ENCODE measurements around the gene TM4SF18. TPM values are rescaled to one million over a fixed set of nuclear protein-coding genes. Genes with fewer than 3 reads are reported as not detected.
A peak's percentile ranks its signal among the peaks of the same experiment; 100 is the strongest.

Gene TM4SF18
- total RNA-seq, 1 experiment from 2014 or later = 0.34 TPM

- no peak for TF ChIP-seq REST (IDR thresholded peaks at IDR 0.05; ENCODE audit: low read depth)
- no peak for TF ChIP-seq CBX3 (IDR thresholded peaks at IDR 0.05; ENCODE audit: low read depth)
- no peak for TF ChIP-seq EZH2phosphoT487 (IDR thresholded peaks at IDR 0.05; ENCODE audit: borderline replicate concordance)
These were observed 3.5 kb upstream of the TM4SF18 start (continued) for GRCh38 chr3:149336925-149337324.

GRCh38 chr3:149332771-149333170 is 665 bp downstream of the TM4SF18 start:
- ChIA-PET CTCF (interaction anchor here (1.2 to 2.5 kb wide), 5 partner anchors 10 to 377 kb away, joined by 3 to 16 read pairs (median 5); no protein-coding TSS in a partner anchor), POLR2A (no interaction called here), RAD21 (ENCODE audit: low non-redundant PET in 1 of 2, low total read pairs in 2 of 2, uncharacterized antibody in 2 of 2, unreplicated experiment in 2 of 2) (interaction anchor here in 1 of 2 experiments (1.0 kb wide), 1 partner anchor 11 kb away, joined by 3 read pairs; no protein-coding TSS in a partner anchor)
- H2AFZ ChIP-seq (ENCODE audit: low read depth, low read length, poor library complexity, severe bottlenecking) = peak overlapping the region; percentile 70
- H3K79me2 ChIP-seq (ENCODE audit: insufficient read depth, low read length) = no peaks in the 10 kb centered on the region
- no TSS peak for BruUV-seq (replicated peaks)
- H3K9me2 ChIP-seq (ENCODE audit: insufficient read depth) = no peaks in the 10 kb centered on the region
- ATAC-seq = 0 out of 2 replicates have a peak, but pooled peaks have one; percentile 12
- peaks cover 0 to 39% of the 10 kb centered on the region in 2 experiments; a peak in 2 of 4 replicates for H3K4me1 ChIP-seq (ENCODE audit: control insufficient read depth in 1 of 2, insufficient read depth in 2 of 2, low read length in 2 of 2)
- DNase-seq (ENCODE audit: low read depth, low spot score) = no peak
- H3K9ac ChIP-seq (ENCODE audit: low read length) = peak overlapping the region; percentile 26
- peak overlapping the region; percentile 52 for H3K4me2 ChIP-seq (ENCODE audit: low read length)
- no peaks in the 10 kb centered on the region for H3K9me3 ChIP-seq (ENCODE audit: control insufficient read depth in 1 of 2, insufficient read depth in 1 of 2, low read depth in 1 of 2, low read length in 2 of 2)
- TF ChIP-seq SRF (IDR thresholded peaks at IDR 0.05; ENCODE audit: low read depth) (no peak), JUND (IDR thresholded peaks at IDR 0.05) (no peak), CBX3 (IDR thresholded peaks at IDR 0.05; ENCODE audit: low read depth) (no peak), EZH2 (IDR thresholded peaks at IDR 0.05) (no peak), RAD21 (IDR thresholded peaks at IDR 0.05; ENCODE audit: low read depth) (no peak), POLR2A (IDR thresholded peaks at IDR 0.05; ENCODE audit: borderline replicate concordance, extremely low read depth, insufficient read depth, insufficient read length) (no peak), EZH2phosphoT487 (IDR thresholded peaks at IDR 0.05; ENCODE audit: borderline replicate concordance) (no peak)
- no peaks in the 10 kb centered on the region for H3K27me3 ChIP-seq (ENCODE audit: insufficient read depth, low read length)
- H3K27ac ChIP-seq (ENCODE audit: low read depth, low read length) = no peak overlapping the region
- no peak overlapping the region for H3K4me3 ChIP-seq (replicated peaks in 1 of 2; ENCODE audit: low read depth in 1 of 2, low read length in 2 of 2)
- intact Hi-C loops (cut with micrococcal nuclease) = no loop called here
- H4K20me1 ChIP-seq (ENCODE audit: insufficient read depth) = no peaks in the 10 kb centered on the region
- no peaks in the 10 kb centered on the region for H3K36me3 ChIP-seq (ENCODE audit: control insufficient read depth in 1 of 2, insufficient read depth in 2 of 2, low read length in 2 of 2)

Data from HCT116 (cell line).